ENCODE results near the gene CYB5RL.

GRCh38 chr1:54228638-54229079, 28.8 kb upstream of the CYB5RL start:
- TF ChIP-seq YY1 (IDR thresholded peaks at IDR 0.05; ENCODE audit: insufficient read depth, insufficient read length) (no peak), SUZ12 (IDR thresholded peaks at IDR 0.05; ENCODE audit: extremely low read depth, insufficient read depth, insufficient read length) (no peak)

Measured in NT2/D1 (cell line).